Posterior cingulate gyrus (tissue), 11 donors: ENCODE measurements around the gene TBXA2R.
"Not testable (repeated sequence)": the region's sequence is repeated elsewhere in the genome, so short reads cannot be mapped to it uniquely, and the experiment has no call there.

Experiments used
- DNase-seq, 10 donors: peaks; one replicate each; pipeline versions ENCODE4 v3.0.0 to v3.0.0-alpha.2; 2020 to 2021; ENCODE audit warnings: mixed read lengths in 3 of 10
- intact Hi-C: fragments of 100-400 bp; cut with DNase I; formaldehyde crosslinking; loops from one replicate; pipeline ENCODE4 v1.15.1; 2023

The TBXA2R gene

GRCh38 chr19:3585301-3586126 is 21.2 kb downstream of the TBXA2R start, which contains the start of gene GIPC3:
GIPC3 (plus strand) TSS chr19:3585478; CDS start chr19:3585598, 120 bp downstream.
- intact Hi-C loops: no loop called here
- peak in 1 of 10 donors; percentile 73 for DNase-seq

DNA sequence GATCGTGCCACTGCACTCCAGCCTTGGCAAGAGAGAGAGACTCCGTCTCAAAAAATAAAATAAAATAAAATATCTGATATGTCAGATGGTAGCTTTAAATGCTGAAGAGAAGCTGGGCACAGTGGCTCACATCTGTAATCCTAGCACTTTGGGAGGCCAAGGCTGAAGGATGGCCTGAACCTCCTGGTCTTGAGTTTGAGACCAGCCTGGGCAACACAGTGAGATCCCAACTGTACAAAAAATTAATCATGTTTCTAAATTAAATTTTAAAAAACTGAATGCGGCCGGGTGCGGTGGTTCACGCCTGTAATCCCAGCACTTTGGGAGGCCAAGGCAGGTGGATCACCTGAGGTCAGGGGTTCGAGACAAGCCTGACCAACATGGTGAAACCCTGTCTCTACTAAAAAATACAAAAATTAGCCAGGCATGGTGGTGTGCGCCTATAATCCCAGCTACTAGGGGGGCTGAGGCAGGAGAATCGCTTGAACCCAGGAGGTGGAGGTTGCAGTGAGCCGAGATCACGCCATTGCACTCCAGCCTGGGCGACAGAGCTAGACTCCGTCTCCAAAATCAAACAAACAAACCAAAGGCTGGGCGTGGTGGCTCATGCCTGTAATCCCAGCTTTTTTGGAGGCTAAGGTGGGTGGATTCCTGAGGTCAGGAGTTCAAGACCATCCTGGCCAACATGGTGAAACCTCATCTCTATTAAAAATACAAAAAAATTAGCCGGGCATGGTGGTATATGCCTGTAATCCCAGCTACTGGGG is 22.5 kb downstream of the TBXA2R start:
- intact Hi-C loops, DNase-seq: not testable (repeated sequence)

- intact Hi-C loops, DNase-seq: not testable (repeated sequence)
Measured at GRCh38 chr19:3581792-3582191, 24.9 kb downstream of the TBXA2R start.

DNA sequence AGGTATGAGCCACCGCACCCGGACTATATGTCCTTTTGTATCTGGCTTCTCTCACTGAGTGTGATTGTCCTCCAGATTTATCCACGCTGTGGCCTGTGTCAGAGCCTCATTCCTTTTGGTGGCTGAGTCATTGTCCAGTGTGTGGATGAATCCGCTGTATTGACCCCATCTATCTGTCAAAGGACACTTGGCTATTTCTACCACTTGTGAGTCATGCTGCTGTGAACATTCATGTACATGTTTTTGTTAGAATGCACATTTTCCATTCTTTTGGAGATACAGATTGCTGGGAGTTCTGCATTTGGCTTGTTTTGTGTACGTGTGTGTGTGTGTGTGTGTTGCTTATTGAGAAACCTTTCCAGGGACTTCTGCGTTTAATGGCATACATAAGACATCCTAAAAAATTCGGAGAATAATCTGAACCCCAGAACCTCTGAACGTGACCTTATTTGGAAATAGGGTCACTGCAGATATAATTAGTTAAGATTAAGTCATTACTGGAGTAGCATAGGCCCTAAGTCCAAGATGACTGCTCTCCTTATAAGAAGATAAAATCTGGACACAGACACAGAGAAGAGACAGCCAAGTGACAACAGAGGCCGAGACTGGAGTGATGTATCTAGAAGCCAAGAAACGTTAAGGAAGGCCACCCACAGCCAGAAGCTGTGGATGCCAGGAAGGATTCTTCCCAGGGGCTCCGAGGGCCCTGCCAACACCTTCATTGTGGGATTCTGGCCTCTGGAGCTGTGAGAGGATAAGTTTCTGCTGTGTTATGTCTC is 26.3 kb downstream of the TBXA2R start:
- DNase-seq: no peak
- intact Hi-C loops: no loop called here

DNA sequence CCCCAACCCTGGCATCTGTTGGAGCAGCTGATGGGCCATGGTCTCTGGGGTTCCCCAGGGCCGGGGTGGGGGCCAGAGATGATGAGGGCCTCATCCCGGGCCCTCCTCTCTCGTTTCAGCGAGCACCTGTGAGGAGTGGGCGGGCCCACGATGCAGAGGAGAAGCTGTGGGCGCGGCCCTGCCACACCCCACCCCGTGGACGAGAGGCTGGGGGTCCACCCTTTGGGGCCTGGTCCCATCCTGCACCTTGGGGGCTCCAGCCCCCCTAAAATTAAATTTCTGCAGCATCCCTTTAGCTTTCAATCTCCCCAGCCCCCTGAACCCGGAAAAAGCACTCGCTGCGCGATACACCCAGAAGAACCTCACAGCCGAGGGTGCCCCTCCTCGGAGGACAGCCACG is 28.3 kb downstream of the TBXA2R start:
- DNase-seq: peak in 1 of 10 donors; percentile 81
- intact Hi-C loops: no loop called here

DNA sequence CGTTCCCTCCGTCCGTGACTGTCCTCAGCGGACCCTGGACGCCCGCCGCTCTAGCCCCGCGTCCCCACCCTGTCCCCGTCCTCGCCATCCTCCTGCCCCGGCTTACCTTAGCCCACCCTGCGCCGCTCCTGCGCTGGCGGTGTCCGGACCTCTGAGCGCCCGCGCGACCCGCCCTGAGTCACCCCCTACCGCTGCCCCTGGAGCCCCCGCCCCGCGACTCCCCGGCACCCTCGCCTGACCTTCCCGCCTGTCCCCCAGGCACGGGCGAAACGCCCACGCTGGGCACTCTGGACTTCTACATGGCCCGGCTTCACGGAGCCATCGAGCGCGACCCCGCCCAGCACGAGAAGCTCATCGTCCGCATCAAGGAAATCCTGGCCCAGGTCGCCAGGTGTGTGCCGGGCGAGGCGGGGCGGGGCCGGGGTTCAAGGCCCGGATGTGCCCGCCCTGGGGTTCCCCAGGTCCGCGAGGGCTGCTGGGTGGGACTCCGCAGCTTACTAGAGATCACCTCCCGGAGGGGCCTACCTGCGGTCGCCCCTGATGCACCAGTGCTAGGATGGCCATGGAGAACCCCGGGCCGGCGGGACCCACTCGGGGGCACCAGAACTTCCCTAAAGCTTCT is 28.8 kb downstream of the TBXA2R start:
- intact Hi-C loops: no loop called here
- peak in 1 of 10 donors; percentile 83 for DNase-seq

GRCh38 chr19:3576696-3577443 is 29.8 kb downstream of the TBXA2R start:
- peak; percentile 45 to 97 (median 67) for DNase-seq
- intact Hi-C loops: no loop called here

- intact Hi-C loops: no loop called here
- peak in 1 of 10 donors; percentile 55 for DNase-seq
Measured at GRCh38 chr19:3575949-3576673, 30.6 kb downstream of the TBXA2R start.

DNA sequence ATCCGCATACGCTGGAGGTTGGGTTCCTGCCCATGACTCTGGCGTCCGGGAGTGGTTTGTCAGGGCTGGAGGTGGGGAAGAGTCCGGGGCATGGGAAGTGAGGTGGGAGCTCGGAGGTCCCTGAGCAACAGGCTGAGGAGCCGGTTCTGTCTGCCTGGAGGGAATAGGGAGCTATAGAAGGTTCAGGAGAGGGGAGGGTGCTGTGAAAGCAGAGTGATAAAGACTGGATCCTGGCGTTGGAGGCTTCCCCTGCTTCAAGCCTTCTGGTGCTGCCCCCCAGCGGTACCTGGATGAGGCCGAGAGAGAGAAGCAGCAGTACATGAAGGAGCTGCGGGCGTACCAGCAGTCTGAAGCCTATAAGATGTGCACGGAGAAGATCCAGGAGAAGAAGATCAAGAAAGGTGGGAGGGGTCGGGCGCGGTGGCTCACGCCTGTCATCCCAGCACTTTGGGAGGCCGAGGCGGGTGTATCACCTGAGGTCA is 31.4 kb downstream of the TBXA2R start:
- peak in 6 of 10 donors; percentile 44 to 94 (median 62) for DNase-seq
- intact Hi-C loops: no loop called here

- peak in 8 of 10 donors; percentile 40 to 96 (median 63) for DNase-seq
- intact Hi-C loops: no loop called here
Measured at GRCh38 chr19:3573858-3574637, 32.6 kb downstream of the TBXA2R start.

- intact Hi-C loops: no loop called here
- DNase-seq: no peak
Measured at GRCh38 chr19:3573162-3573857, 33.4 kb downstream of the TBXA2R start.

GRCh38 chr19:3572855-3573161 is 33.9 kb downstream of the TBXA2R start, which contains the start of gene HMG20B:
HMG20B (plus strand) TSS chr19:3572944; CDS start chr19:3573310, 366 bp downstream.
- intact Hi-C loops: loop anchor here (1.0 kb wide), 1 partner anchor 16 kb away; the partner anchor contains the start of gene MFSD12
- no peak for DNase-seq

DNA sequence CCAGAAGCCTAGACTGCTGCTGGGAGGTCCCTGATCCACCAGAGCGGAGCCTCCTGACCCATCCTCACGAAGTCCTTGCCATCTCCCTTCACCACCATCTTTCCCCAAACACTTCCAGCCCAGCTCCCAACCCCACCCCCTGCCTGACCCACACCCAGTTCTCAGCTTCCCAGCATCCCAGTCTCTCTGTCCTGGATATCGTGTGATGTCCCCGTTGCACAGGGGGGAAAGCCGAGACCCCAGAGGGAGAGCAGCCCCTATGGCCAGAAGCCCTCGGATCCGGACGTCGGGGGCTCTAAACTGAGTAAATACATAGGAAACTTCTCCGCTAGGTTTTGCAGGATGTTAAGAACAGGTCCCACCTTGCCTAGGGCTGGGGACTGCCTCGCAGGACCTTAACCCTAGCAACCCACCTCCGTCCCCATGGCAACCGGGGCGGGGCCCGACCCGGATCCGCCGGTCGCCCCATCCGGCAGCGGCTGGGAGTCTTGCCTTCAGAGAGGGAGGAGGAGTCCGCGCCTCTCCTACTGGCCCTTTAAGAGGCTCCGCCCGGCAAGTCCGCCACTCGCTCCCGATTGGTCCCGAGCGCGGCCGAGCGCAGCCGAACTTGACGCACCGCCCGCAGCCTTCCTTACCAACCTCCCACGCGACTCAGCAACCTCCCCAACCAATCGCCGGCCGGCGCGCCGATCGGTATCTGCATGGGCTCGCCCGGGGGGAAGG is 34.4 kb downstream of the TBXA2R start:
- peak; percentile 99 to 100 (median 100) for DNase-seq
- intact Hi-C loops: loop anchor here (1.0 kb wide), 1 partner anchor 15 kb away; the partner anchor contains the start of gene MFSD12

DNA sequence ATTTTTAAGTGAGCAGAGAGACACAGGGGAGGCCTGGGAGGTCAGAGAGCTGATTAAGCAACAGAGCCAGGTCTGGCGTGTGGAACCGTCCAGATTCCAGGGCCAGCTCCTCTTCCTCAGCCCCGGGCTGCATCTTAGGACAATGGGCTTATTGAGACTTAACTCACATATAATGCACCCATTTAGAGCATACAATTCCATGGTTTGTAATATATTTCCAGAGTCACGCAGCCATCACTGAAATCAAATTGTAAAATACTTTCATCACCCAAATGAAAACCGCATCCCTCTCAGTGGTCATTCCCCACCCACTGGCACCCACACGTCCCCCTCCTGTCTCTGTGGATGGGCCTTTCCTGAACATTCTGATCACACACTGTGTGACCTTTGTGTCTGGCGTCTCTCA is 36.1 kb downstream of the TBXA2R start:
- peak in 4 of 10 donors; percentile 51 to 94 (median 61) for DNase-seq
- intact Hi-C loops: no loop called here

- DNase-seq, intact Hi-C loops: not testable (repeated sequence)
Measured at GRCh38 chr19:3570042-3570441, 36.6 kb downstream of the TBXA2R start.

- intact Hi-C loops: no loop called here
- DNase-seq: no peak
Measured at GRCh38 chr19:3565139-3565538, 41.5 kb downstream of the TBXA2R start.
